HepG2 (cell line): ENCODE measurements around the gene RPL36. TPM values are rescaled to one million over a fixed set of nuclear protein-coding genes. Genes with fewer than 3 reads are reported as not detected.

Experiments used
- ATAC-seq: fragments of 200-7000 bp; cut with Tn5 transposase; 3 replicates; pipeline ENCODE4 v1.9.1; 2020; ENCODE audit warnings: mild to moderate bottlenecking, moderate library complexity
- BruUV-seq: library from RNA; stranded (reverse); fragments of 400-500 nt; replicated peaks from 2 replicates; lab custom pipeline; 2021; lab: Mats Ljungman, UMichigan
- CTCF ChIA-PET: fragments of 300-600 bp; formaldehyde crosslinking; extraction: SDS; loops from one replicate; lab custom pipeline; 2021; ENCODE audit warnings: low total read pairs, inconsistent platforms, low intra/inter-chr PET ratio; lab: Yijun Ruan, JAX
- POLR2A ChIA-PET: fragments of 350-600 bp; sonication (Branson Sonifier 250); formaldehyde crosslinking; loops from one replicate; lab custom pipeline; 2020; ENCODE audit warnings: antibody characterized with exemption, inconsistent platforms; lab: Yijun Ruan, JAX
- DNase-seq: peaks from one replicate; pipeline ENCODE4 v3.0.0-alpha.2; 2015; ENCODE audit warnings: low spot score
- FAIRE-seq: peaks from 3 replicates; lab custom pipeline; 2011; peaks lifted over from hg19 to GRCh38; lab: Jason Lieb, UNC
- H2AFZ ChIP-seq: one replicate; pipeline ENCODE4 v1.6.1; 2011; ENCODE audit warnings: low read length, inconsistent platforms
- H3K27ac ChIP-seq: fragments of 300-600 bp; 3 replicates; pipeline ENCODE4 v1.8.0; 2011; ENCODE audit warnings: mixed run types, mild to moderate bottlenecking, mixed read lengths, low read length, inconsistent platforms; ENCODE audit not compliant: insufficient read depth; ENCODE audit errors: extremely low read length
- H3K27me3 ChIP-seq, 2 experiments: fragments of 200-600 bp in 1 of 2; 2 replicates in 1 of 2; 3 replicates in 1 of 2; pipeline versions ENCODE4 v1.6.0 to v1.8.0; 2011; ENCODE audit warnings: low read length in 2 of 2, mild to moderate bottlenecking in 2 of 2, moderate library complexity in 2 of 2, inconsistent platforms in 1 of 2; ENCODE audit not compliant: insufficient read depth in 2 of 2, control insufficient read depth in 1 of 2
- H3K36me3 ChIP-seq, 2 experiments: fragments of 200-600 bp in 1 of 2; replicated peaks in 1 of 2; 2 replicates in 1 of 2; 3 replicates in 1 of 2; pipeline versions ENCODE4 v1.5.1 to v1.8.0; 2011; ENCODE audit warnings: low read length in 2 of 2, inconsistent platforms in 1 of 2; ENCODE audit not compliant: insufficient read depth in 2 of 2, control insufficient read depth in 1 of 2
- H3K4me1 ChIP-seq: 2 replicates; pipeline ENCODE4 v1.5.1; 2012; ENCODE audit warnings: low read length, inconsistent platforms; ENCODE audit not compliant: insufficient read depth
- H3K4me2 ChIP-seq: 2 replicates; pipeline ENCODE4 v1.6.0; 2011; ENCODE audit warnings: low read depth, low read length, inconsistent platforms
- H3K4me3 ChIP-seq, 3 experiments: fragments of 200-600 bp in 1 of 3; sonication (generic), shearing (Covaris generic) in 1 of 3; replicated peaks in 1 of 3; 2 replicates each; pipeline ENCODE4 v1.5.1; 2011 to 2016; ENCODE audit warnings: low read length in 3 of 3, inconsistent platforms in 2 of 3, low read depth in 2 of 3, mild to moderate bottlenecking in 2 of 3, control low read depth in 1 of 3, mixed read lengths in 1 of 3; ENCODE audit not compliant: insufficient read depth in 1 of 3
- H3K79me2 ChIP-seq: one replicate; pipeline ENCODE4 v1.6.1; 2011; ENCODE audit warnings: low read length, inconsistent platforms; ENCODE audit not compliant: insufficient read depth
- H3K9ac ChIP-seq: 2 replicates; pipeline ENCODE4 v1.6.0; 2011; ENCODE audit warnings: mild to moderate bottlenecking, low read depth, low read length, inconsistent platforms; ENCODE audit not compliant: insufficient read depth
- H3K9me3 ChIP-seq: 2 replicates; pipeline ENCODE4 v1.5.1; 2012; ENCODE audit warnings: mild to moderate bottlenecking, low read length
- H4K20me1 ChIP-seq: 2 replicates; pipeline ENCODE4 v1.6.0; 2011; ENCODE audit warnings: inconsistent platforms, mild to moderate bottlenecking, low read length, moderate library complexity; ENCODE audit not compliant: insufficient read depth
- ATF7-NPFF ChIP-seq: sonication (generic); formaldehyde crosslinking; IDR thresholded peaks from 2 replicates; pipeline ENCODE4 v1.8.1; 2023; ENCODE audit warnings: mild to moderate bottlenecking, low read depth, missing genetic modification reagents, moderate library complexity
- GABPB1 ChIP-seq: IDR thresholded peaks from 2 replicates; pipeline ENCODE4 v1.6.1; 2016; ENCODE audit warnings: mild to moderate bottlenecking, missing genetic modification reagents, moderate library complexity, missing compliant biosample characterization
- GLI4 ChIP-seq: sonication (generic); formaldehyde crosslinking; IDR thresholded peaks from 2 replicates; pipeline ENCODE4 v1.5.1; 2020; ENCODE audit warnings: missing genetic modification reagents, mild to moderate bottlenecking, moderate library complexity, borderline replicate concordance
- MED8 ChIP-seq: sonication (generic); formaldehyde crosslinking; IDR thresholded peaks from 2 replicates; pipeline ENCODE4 v1.8.1; 2023; ENCODE audit warnings: mild to moderate bottlenecking, missing genetic modification reagents; ENCODE audit not compliant: insufficient replicate concordance
- RBM22 ChIP-seq: fragments of 200-400 bp; formaldehyde crosslinking; optimal IDR thresholded peaks from 2 replicates; pipeline ENCODE3; 2017; ENCODE audit warnings: mild to moderate bottlenecking, low read length, moderate library complexity
- ZNF501 ChIP-seq: sonication (generic); formaldehyde crosslinking; IDR thresholded peaks from 2 replicates; pipeline ENCODE4 v1.5.1; 2020; ENCODE audit warnings: mild to moderate bottlenecking, moderate library complexity, missing genetic modification reagents
- ZNF788 ChIP-seq: sonication (generic); formaldehyde crosslinking; IDR thresholded peaks from 2 replicates; pipeline ENCODE4 v1.5.0; 2020; ENCODE audit warnings: mild to moderate bottlenecking, missing genetic modification reagents, borderline replicate concordance
- WGBS: methylation state at CpG from one replicate; pipeline ENCODE4 v1.1.6; 2017; ENCODE audit warnings: low lambda C conversion rate; 5-methylcytosine and 5-hydroxymethylcytosine counted together
- in situ Hi-C: cut with HindIII; loops from 2 replicates; pipeline ENCODE4 v1.10.0; 2017; ENCODE audit warnings: low pct_unique_long_range_greater_than_20kb; ENCODE audit not compliant: extremely low pct_ligation_motif_present
- intact Hi-C: fragments of 100-400 bp; cut with micrococcal nuclease; formaldehyde crosslinking; loops from one replicate; pipeline ENCODE4 v1.10.0; 2022; ENCODE audit not compliant: unreplicated experiment
- polyA plus RNA-seq, 8 experiments: library from polyadenylated mRNA; depleted of rRNA in 3 of 8; stranded (reverse) in 7 of 8; unstranded in 1 of 8; fragments of >200 nt; fragmentation: Illumina TruSeq in 4 of 8; extraction: Trizol in 4 of 8; gene quantifications; 2 replicates each; pipeline versions ENCODE4 v1.2.1 to v1.2.3, GENCODE V29; 2011 to 2016; ENCODE audit warnings: low read depth in 4 of 8, missing spikeins in 1 of 8, mixed read lengths in 1 of 8; ENCODE audit not compliant: insufficient read depth in 1 of 8
- total RNA-seq, 5 experiments: library from RNA; depleted of rRNA; stranded (reverse); fragments of >200 nt; fragmentation: Illumina TruSeq; extraction: Trizol; gene quantifications; 2 replicates each; pipeline ENCODE4 v1.2.3, GENCODE V29; 2016; ENCODE audit warnings: low read depth in 1 of 5
- TF ChIP-seq, protein P1 (sequence below): sonication (generic); formaldehyde crosslinking; conservative IDR thresholded peaks from 2 replicates; pipeline ENCODE4 v1.5.0; 2020; ENCODE audit warnings: missing genetic modification reagents
- TF ChIP-seq, protein P2 (sequence below): sonication (generic); formaldehyde crosslinking; IDR thresholded peaks from 2 replicates; pipeline ENCODE4 v1.8.0; 2022; ENCODE audit warnings: missing genetic modification reagents, mild to moderate bottlenecking, inconsistent platforms, borderline replicate concordance
- TF ChIP-seq, protein P3 (sequence below): sonication (generic); formaldehyde crosslinking; IDR thresholded peaks from 2 replicates; pipeline ENCODE4 v1.9.0; 2022; ENCODE audit warnings: missing genetic modification reagents, mild to moderate bottlenecking, borderline replicate concordance
- TF ChIP-seq, protein P4 (sequence below): sonication (generic); formaldehyde crosslinking; IDR thresholded peaks from 2 replicates; pipeline ENCODE4 v1.4.0; 2020; ENCODE audit warnings: missing genetic modification reagents

RPL36 gene
- total and polyA plus RNA-seq, 2 of the 13 experiments (the other 11 are each of a cell fraction or from before 2014, with no cell fraction given), result 706 to 740 TPM

DNA sequence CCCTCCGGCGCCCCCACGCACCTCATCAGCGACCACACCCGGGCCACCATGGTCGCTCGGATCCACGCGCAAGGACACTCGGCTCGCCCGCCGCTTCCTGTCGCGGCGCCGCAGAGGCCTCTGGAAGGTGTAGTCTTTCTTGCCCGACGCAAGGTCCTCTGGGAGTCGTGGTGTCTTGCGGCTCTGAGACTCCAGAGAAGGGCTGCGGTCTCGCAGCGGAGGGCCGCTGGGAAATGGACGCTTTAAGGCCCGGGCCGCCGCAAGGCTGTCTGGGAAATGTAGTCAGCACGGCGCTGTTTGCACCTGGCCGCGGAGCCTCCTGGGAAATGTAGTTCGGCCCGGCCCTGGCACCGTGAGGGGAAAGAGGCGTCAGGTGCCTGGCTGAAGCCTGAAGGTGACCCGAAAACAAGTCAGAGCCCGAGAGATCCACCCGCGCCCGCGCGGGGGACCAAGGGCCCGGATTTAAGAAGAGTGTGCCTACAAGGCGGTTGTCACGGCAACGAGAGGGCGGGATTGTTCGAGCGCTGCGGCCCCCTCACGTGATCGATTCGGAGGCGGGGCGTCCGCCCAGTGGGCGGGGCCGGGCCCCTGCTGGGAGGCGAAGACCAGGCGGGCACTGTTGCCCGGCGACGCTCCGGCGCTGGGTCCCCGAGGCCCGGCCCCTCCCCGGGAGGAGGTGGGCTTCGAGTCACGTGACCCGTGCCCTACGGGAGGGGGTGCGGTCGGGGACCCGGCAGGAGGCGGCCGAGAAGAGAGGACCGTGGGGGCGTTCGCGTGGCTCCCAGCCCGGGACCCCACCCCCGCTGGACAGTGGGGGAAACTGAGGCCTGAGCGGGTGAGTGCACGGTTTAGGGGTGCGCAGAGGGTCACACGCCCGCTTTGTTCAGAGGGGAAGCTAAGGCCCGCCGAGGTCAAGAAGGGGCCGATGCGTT lies 9.4 kb upstream of the RPL36 start, which contains the start of the genes HSD11B1L and MICOS13:
TSS of gene HSD11B1L (plus strand) at position 591 of the 932 bp plus-strand sequence. CDS start 3,806 bp downstream, outside the sequence.
TSS of gene MICOS13 (minus strand) at position 80 of the 932 bp plus-strand sequence. CDS start at position 50, 30 bp downstream.
- H3K27me3 ChIP-seq, result no peaks in the 10 kb centered on the region; a peak in 1 of 5 replicates
- peak within 1 kb of the TSS; percentile 60 for H2AFZ ChIP-seq
- H3K9ac ChIP-seq, result peak within 1 kb of the TSS; percentile 86
- intact Hi-C loops, result no loop called here
- 26% methylated on average over 32 of the region's 94 CpGs for WGBS
- in situ Hi-C loops, result no loop called here
- peak within 1 kb of the TSS; percentile 92 for H3K4me2 ChIP-seq
- peak within 1 kb of the TSS; percentile 87 to 100 (median 92) for H3K4me3 ChIP-seq
- peaks cover 26% of the 10 kb centered on the region for H3K4me1 ChIP-seq
- FAIRE-seq, result peak; percentile 90
- no peaks in the 10 kb centered on the region for H3K9me3 ChIP-seq
- peak within 1 kb of the TSS; percentile 75 for H3K27ac ChIP-seq
- DNase-seq, result peak; percentile 97
- peaks cover 7% of the 10 kb centered on the region for H3K79me2 ChIP-seq
- no peaks in the 10 kb centered on the region for H4K20me1 ChIP-seq
- CTCF ChIA-PET, result no interaction called here
- H3K36me3 ChIP-seq, result no peaks in the 10 kb centered on the region
- BruUV-seq, result no TSS peak
- peak; percentile 92 for ATAC-seq
- POLR2A ChIA-PET, result interaction anchor here (0.9 kb wide), 1 partner anchor 10 kb away, joined by 3 read pairs; no protein-coding TSS in a partner anchor
- TF ChIP-seq, protein P1, sequence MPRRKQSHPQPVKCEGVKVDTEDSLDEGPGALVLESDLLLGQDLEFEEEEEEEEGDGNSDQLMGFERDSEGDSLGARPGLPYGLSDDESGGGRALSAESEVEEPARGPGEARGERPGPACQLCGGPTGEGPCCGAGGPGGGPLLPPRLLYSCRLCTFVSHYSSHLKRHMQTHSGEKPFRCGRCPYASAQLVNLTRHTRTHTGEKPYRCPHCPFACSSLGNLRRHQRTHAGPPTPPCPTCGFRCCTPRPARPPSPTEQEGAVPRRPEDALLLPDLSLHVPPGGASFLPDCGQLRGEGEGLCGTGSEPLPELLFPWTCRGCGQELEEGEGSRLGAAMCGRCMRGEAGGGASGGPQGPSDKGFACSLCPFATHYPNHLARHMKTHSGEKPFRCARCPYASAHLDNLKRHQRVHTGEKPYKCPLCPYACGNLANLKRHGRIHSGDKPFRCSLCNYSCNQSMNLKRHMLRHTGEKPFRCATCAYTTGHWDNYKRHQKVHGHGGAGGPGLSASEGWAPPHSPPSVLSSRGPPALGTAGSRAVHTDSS (CRISPR knock-in tag), result 0 out of 2 replicates have a peak, but pooled peaks have one; percentile 56
- TF ChIP-seq, protein P2, sequence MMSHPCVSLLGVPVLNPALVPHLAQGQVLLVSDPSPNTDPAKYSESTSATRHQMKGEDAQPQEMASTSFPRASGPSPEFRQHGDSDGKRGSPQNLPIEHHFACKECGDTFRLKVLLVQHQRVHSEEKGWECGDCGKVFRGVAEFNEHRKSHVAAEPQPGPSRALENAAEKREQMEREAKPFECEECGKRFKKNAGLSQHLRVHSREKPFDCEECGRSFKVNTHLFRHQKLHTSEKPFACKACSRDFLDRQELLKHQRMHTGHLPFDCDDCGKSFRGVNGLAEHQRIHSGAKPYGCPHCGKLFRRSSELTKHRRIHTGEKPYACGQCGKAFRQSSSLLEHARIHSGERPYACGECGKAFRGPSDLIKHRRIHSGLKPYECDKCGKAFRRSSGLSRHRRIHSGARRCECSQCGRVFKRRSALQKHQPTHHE (CRISPR knock-in tag), result peak; percentile 51; the same call in 1 of the 2 replicates
- TF ChIP-seq, protein P3, sequence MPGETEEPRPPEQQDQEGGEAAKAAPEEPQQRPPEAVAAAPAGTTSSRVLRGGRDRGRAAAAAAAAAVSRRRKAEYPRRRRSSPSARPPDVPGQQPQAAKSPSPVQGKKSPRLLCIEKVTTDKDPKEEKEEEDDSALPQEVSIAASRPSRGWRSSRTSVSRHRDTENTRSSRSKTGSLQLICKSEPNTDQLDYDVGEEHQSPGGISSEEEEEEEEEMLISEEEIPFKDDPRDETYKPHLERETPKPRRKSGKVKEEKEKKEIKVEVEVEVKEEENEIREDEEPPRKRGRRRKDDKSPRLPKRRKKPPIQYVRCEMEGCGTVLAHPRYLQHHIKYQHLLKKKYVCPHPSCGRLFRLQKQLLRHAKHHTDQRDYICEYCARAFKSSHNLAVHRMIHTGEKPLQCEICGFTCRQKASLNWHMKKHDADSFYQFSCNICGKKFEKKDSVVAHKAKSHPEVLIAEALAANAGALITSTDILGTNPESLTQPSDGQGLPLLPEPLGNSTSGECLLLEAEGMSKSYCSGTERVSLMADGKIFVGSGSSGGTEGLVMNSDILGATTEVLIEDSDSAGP (CRISPR knock-in tag), result peak; percentile 99
- TF ChIP-seq ZNF788 (CRISPR knock-in tag), result peak; percentile 57; the same call in 1 of the 2 replicates
- TF ChIP-seq GLI4 (CRISPR knock-in tag), result no peak
- peak; percentile 67 for TF ChIP-seq RBM22
- peak; percentile 98 for TF ChIP-seq GABPB1 (CRISPR knock-in tag)
- TF ChIP-seq ATF7-NPFF (CRISPR knock-in tag), result peak; percentile 23; the same call in 1 of the 2 replicates
- TF ChIP-seq ZNF501 (CRISPR knock-in tag), result peak; percentile 90
- TF ChIP-seq, protein P4, sequence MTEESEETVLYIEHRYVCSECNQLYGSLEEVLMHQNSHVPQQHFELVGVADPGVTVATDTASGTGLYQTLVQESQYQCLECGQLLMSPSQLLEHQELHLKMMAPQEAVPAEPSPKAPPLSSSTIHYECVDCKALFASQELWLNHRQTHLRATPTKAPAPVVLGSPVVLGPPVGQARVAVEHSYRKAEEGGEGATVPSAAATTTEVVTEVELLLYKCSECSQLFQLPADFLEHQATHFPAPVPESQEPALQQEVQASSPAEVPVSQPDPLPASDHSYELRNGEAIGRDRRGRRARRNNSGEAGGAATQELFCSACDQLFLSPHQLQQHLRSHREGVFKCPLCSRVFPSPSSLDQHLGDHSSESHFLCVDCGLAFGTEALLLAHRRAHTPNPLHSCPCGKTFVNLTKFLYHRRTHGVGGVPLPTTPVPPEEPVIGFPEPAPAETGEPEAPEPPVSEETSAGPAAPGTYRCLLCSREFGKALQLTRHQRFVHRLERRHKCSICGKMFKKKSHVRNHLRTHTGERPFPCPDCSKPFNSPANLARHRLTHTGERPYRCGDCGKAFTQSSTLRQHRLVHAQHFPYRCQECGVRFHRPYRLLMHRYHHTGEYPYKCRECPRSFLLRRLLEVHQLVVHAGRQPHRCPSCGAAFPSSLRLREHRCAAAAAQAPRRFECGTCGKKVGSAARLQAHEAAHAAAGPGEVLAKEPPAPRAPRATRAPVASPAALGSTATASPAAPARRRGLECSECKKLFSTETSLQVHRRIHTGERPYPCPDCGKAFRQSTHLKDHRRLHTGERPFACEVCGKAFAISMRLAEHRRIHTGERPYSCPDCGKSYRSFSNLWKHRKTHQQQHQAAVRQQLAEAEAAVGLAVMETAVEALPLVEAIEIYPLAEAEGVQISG (CRISPR knock-in tag), result peak; percentile 97
- peak; percentile 38 for TF ChIP-seq MED8
